ENCODE results near the gene FMNL3. TPM values are rescaled to one million over a fixed set of nuclear protein-coding genes. Genes with fewer than 3 reads are reported as not detected.

FMNL3 gene
- total RNA-seq, 1 donor, result 24.6 TPM

DNA sequence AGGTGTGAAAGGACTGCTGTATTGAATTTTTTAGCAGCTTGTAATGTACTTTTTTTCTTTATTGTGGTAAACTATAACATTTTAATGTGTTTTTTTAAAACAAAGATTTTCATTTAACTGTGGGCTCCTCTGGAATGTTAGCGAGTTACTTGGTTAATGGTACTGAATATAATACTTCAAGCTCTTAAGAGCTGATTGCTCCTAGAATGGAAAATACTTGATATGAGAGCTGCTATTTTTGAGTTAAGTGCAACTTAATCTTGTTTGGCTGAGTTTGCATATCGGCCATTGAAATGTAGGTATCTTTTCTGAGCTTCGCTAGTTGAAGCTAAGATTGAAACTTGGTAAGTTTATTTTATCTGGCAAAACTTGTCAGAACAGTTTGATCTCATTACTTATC is 41.6 kb upstream of the FMNL3 start:
- Histone ChIP-seq H3K36me3 (ENCODE audit: insufficient read depth, low read length) (peaks cover 19% of the 10 kb centered on the region), H3K4me2 (ENCODE audit: insufficient read depth, low read length) (no peak overlapping the region)

DNA sequence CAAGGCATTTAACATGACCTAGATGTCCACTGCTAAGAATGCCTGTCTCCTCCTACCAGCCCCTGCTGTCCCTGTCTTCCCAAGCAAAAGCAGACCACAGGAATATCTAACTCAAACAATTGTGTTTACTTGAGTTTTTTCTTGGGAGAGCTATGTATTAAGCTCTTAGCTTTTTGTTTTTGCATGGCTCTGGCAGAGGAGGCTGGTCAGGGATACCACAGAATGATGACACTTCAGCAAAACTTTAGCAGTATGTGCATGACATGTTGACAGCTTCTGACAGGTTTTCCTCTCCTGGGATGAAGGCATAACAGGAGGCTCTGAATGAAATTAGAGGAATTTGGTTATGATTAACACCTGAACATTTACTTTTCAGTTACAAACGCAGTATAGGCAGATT is 41.1 kb upstream of the FMNL3 start:
- Histone ChIP-seq H3K9me3 (ENCODE audit: low read depth, low read length) (no peaks in the 10 kb centered on the region), H3K4me2 (ENCODE audit: insufficient read depth, low read length) (no peak overlapping the region), H2AFZ (ENCODE audit: low read length) (no peak overlapping the region), H3K27me3 (ENCODE audit: insufficient read depth, low read length) (no peaks in the 10 kb centered on the region), H3K27ac (ENCODE audit: low read depth, low read length) (peak overlapping the region; percentile 32), H3K36me3 (ENCODE audit: insufficient read depth, low read length) (peaks cover 20% of the 10 kb centered on the region), H3K79me2 (ENCODE audit: insufficient read depth, low read length) (peaks cover 99% of the 10 kb centered on the region), H3K4me3 (ENCODE audit: insufficient read depth, low read length) (no peak overlapping the region), H3K4me1 (ENCODE audit: insufficient read depth, low read length) (peaks cover 27% of the 10 kb centered on the region), H4K20me1 (ENCODE audit: insufficient read depth, low read length) (peaks cover 92% of the 10 kb centered on the region)
- peak; percentile 58 for DNase-seq (ENCODE audit: insufficient read length, low spot score, missing footprints)
- TF ChIP-seq, protein P1, sequence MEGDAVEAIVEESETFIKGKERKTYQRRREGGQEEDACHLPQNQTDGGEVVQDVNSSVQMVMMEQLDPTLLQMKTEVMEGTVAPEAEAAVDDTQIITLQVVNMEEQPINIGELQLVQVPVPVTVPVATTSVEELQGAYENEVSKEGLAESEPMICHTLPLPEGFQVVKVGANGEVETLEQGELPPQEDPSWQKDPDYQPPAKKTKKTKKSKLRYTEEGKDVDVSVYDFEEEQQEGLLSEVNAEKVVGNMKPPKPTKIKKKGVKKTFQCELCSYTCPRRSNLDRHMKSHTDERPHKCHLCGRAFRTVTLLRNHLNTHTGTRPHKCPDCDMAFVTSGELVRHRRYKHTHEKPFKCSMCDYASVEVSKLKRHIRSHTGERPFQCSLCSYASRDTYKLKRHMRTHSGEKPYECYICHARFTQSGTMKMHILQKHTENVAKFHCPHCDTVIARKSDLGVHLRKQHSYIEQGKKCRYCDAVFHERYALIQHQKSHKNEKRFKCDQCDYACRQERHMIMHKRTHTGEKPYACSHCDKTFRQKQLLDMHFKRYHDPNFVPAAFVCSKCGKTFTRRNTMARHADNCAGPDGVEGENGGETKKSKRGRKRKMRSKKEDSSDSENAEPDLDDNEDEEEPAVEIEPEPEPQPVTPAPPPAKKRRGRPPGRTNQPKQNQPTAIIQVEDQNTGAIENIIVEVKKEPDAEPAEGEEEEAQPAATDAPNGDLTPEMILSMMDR (IDR thresholded peaks at IDR 0.05; ENCODE audit: extremely low read depth, low read depth, low read length), result no peak

More for the DNA sequence above, 41.6 kb upstream of the FMNL3 start:
- Histone ChIP-seq H3K4me3 (ENCODE audit: insufficient read depth, low read length) (no peak overlapping the region), H4K20me1 (ENCODE audit: insufficient read depth, low read length) (peaks cover 92% of the 10 kb centered on the region), H3K79me2 (ENCODE audit: insufficient read depth, low read length) (peaks cover 98% of the 10 kb centered on the region), H3K4me1 (ENCODE audit: insufficient read depth, low read length) (peaks cover 27% of the 10 kb centered on the region), H3K27me3 (ENCODE audit: insufficient read depth, low read length) (no peaks in the 10 kb centered on the region), H2AFZ (ENCODE audit: low read length) (no peak overlapping the region), H3K27ac (ENCODE audit: low read depth, low read length) (peak overlapping the region; percentile 32), H3K9me3 (ENCODE audit: low read depth, low read length) (no peaks in the 10 kb centered on the region)
- TF ChIP-seq, protein P1 (IDR thresholded peaks at IDR 0.05; ENCODE audit: extremely low read depth, low read depth, low read length), result no peak
- no peak for DNase-seq (ENCODE audit: insufficient read length, low spot score, missing footprints)

DNA sequence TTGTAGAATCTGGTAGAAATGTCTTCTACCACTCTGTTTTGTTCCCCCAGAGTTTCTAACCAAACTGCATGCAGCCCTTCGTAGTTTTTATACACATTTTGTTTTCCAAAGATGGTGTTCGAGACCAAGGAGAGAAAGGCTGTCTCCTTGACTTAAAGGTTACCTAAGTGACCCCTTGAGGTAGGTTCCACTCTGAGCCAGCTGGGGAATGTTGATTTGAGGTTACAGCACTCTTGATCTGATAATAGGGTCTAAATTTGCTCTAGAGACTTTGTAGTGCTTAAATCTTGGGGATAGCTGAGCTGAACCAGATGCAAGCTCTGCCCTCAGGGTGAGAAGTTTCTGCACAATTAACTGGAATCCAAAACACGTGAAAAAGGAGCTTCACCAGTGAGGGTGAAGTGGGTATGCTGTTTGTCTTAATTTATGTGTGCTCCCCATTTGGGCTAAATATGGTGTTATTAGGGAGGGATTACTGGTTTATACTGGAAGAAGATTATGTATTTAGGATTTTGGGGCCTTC is 37.2 kb upstream of the FMNL3 start:
- Histone ChIP-seq H3K27ac (ENCODE audit: low read depth, low read length) (no peak overlapping the region), H4K20me1 (ENCODE audit: insufficient read depth, low read length) (peaks cover 76% of the 10 kb centered on the region), H3K27me3 (ENCODE audit: insufficient read depth, low read length) (no peaks in the 10 kb centered on the region), H3K4me1 (ENCODE audit: insufficient read depth, low read length) (peaks cover 28% of the 10 kb centered on the region), H2AFZ (ENCODE audit: low read length) (no peak overlapping the region), H3K4me2 (ENCODE audit: insufficient read depth, low read length) (peak overlapping the region; percentile 20), H3K9me3 (ENCODE audit: low read depth, low read length) (no peaks in the 10 kb centered on the region), H3K4me3 (ENCODE audit: insufficient read depth, low read length) (no peak overlapping the region), H3K79me2 (ENCODE audit: insufficient read depth, low read length) (peaks cover 82% of the 10 kb centered on the region), H3K36me3 (ENCODE audit: insufficient read depth, low read length) (peaks cover 4% of the 10 kb centered on the region)
- TF ChIP-seq, protein P1 (IDR thresholded peaks at IDR 0.05; ENCODE audit: extremely low read depth, low read depth, low read length), result no peak
- no peak for DNase-seq (ENCODE audit: insufficient read length, low spot score, missing footprints)

DNA sequence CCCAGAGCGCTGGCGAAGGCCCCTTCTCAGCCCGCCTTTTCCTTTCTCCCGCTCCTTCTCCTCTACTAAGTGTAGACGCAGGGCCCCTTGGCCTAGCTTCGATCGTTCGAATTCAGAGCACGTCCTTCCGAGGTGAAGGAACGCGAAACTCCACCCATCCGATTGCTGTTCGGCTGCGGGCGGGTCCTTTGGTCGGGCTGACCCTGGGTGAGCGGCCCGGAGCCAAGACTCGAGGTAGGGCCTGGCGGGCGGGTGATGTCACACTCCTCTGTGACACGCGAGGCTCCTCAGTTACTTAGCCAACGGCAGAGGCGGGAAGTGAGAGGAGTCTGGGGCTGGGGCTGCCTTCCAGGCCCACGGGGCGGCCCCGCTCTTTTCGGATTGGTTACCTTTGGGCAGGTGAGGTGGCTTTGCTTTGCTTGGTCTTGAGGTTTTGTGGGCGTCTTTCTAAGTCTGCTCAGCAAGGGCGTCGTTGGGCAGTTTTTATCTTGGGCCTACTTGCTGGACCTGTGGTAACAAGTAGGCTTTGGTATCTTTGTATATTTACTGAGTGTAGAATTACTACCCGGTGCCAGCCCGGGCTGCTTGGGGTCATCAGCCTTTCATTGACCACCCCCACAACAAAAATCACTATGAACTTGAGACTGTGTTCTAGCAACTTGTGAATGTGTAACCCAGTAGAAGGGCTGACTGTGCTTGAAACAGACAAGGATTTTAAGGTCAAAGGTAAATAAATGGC is 34.8 kb upstream of the FMNL3 start:
- peak overlapping the region; percentile 98 for H3K4me3 ChIP-seq (ENCODE audit: insufficient read depth, low read length)
- TF ChIP-seq, protein P1 (IDR thresholded peaks at IDR 0.05; ENCODE audit: extremely low read depth, low read depth, low read length), result no peak
- peaks cover 58% of the 10 kb centered on the region for H3K79me2 ChIP-seq (ENCODE audit: insufficient read depth, low read length)
- peaks cover 4% of the 10 kb centered on the region for H3K36me3 ChIP-seq (ENCODE audit: insufficient read depth, low read length)
- H3K9me3 ChIP-seq (ENCODE audit: low read depth, low read length), result no peaks in the 10 kb centered on the region
- peak overlapping the region; percentile 95 for H3K4me2 ChIP-seq (ENCODE audit: insufficient read depth, low read length)
- H4K20me1 ChIP-seq (ENCODE audit: insufficient read depth, low read length), result peaks cover 52% of the 10 kb centered on the region
- H3K27ac ChIP-seq (ENCODE audit: low read depth, low read length), result peak overlapping the region; percentile 99
- peak overlapping the region; percentile 87 for H2AFZ ChIP-seq (ENCODE audit: low read length)
- DNase-seq (ENCODE audit: insufficient read length, low spot score, missing footprints), result peak; percentile 81
- H3K27me3 ChIP-seq (ENCODE audit: insufficient read depth, low read length), result no peaks in the 10 kb centered on the region
- peaks cover 23% of the 10 kb centered on the region for H3K4me1 ChIP-seq (ENCODE audit: insufficient read depth, low read length)
